Epithelial cell of prostate (primary cell): ENCODE results near the gene RAD9A.

Source experiments
- DNase-seq: peaks from one replicate; pipeline ENCODE4 v3.0.0-alpha.2; 2011; ENCODE audit warnings: low read depth, low spot score
- H3K27ac ChIP-seq: fragments of 450-650 bp; 2 replicates; pipeline ENCODE4 v1.5.1; 2017; ENCODE audit warnings: mild to moderate bottlenecking

RAD9A gene

DNA sequence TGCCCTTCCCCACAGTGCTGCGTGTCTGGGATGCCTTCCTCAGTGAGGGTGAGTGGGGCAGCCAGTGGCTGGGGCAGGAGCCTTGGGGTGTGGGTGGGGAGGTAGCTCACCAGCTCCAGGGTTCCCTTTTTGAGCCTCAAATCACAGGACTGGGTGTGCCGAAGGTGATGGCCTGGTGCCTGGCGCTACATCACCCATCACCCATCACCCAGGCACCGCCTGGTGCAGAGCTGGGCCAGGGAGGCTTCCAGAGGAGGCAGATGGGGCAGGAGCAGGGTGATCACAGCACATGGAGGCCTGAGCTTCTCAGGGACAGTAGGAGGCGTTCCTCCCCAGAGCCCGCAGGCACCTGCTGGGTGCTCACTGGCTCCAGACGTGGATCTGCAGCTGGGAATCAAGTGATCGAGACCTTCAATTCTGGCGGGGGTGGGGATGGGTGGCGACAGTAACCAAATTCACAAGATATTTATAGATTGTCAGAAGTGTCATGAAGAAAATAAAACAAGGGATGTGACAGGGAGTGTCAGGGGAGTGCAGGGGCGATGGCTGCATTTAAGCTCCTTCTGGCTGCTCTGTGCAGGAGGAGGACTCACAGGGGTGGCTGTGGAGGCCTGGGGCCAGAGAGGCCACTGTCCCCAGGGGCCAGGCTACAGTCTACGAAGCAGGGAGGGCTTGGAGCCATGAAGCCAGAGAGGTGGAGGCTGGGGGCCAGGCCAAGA is 15.3 kb downstream of the RAD9A start:
- DNase-seq, result no peak
- no peak overlapping the region for H3K27ac ChIP-seq

DNA sequence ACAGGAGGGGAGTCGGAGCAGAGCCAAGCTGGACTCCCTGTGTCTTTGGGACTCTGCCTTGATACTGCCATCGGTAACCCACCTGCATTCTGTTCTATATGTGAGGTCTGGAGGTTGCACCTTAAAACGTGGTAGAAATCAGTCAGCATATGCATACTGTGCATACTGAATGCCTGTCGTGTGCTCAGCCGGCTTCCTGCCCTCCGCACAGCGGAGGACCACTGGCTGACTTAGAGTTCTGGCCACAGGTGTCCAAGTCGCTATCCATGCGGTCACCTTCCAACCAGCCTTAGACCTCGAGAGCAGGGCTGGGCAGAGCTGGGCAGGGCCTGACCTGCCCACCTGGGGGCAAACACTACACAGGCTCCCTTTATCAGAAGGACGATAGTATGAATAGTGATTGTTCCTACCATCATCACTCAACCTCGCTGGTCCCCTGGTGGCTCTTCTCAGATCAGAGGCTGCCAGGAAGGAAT is 15.9 kb downstream of the RAD9A start:
- DNase-seq, result no peak
- H3K27ac ChIP-seq, result no peak overlapping the region

DNA sequence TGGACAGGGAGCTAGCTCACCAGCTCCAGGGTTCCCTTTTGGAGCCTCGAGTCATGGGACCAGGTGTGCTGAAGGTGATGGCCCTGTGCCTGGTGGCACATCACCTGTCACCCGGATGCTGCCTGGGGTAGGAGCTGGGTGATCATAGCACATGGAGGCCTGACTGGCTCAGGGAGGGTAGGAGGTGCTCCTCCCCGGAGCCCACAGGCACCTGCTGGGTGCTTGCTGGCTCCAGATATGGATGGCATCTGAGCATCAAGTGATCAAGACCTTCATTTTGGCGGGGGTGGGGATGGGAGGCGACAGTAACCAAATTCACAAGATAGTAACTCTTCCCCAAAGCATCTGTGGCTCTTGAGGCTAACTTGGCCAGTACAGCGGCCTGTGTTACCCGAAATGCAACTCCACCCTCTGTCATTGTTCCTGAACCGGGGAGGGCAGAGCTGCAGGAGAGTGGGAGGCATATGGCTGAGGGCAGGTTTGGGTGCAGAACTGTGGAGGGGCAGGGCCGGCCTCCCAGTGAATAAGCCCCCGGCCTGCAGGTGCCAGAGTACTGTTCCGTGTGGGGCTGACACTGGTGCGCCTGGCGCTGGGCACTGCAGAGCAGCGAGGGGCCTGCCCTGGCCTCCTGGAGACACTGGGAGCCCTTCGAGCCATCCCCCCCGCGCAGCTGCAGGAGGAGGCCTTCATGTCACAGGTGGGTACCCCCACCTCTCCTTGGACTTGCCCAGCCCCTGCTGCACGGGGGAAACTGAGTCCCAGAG is 16.8 kb downstream of the RAD9A start:
- H3K27ac ChIP-seq, result no peak overlapping the region
- no peak for DNase-seq

DNA sequence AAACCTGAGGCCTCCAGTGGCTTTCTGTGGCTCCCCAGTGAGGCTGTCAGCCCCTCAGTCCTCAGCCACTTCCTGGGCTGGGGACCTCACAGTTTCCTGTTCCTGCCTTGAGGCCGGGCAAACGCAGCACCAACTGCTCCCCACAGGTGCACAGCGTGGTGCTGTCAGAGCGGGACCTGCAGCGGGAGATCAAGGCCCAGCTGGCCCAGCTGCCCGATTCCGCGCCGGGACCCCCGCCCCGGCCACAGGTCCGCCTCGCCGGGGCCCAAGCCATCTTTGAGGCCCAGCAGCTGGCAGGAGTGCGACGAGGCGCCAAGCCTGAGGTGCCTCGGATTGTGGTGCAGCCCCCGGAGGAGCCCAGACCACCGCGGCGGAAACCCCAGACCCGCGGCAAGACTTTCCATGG is 17.5 kb downstream of the RAD9A start:
- no peak overlapping the region for H3K27ac ChIP-seq

DNA sequence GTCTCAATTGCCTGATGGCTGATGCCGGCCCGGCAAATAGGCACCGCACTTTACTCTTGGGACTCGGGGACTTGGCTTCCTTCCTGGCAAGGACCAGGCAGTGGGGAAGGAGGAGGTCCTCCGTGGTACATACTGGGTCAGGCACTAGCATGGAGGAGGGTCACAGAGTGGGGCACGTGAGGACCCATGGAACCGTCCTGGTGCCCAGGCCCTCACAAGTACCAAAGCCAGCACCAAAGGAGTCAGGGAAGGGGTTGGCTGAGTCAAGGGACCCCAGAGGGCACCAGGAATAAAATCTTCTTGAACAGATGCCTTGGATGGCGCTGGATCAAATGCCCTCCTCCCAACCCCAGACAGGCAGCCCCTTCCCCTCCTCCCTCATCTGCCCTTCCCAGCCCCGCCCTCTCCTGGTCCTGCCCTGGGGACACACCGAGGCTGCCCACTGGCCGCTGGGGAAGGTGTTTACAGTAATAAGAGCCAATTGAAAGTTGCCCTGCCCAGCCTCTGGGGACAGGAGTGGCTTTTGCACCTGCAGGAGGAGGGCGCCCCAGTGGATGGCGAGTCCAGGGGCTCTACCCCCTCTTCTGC is 18.1 kb downstream of the RAD9A start:
- H3K27ac ChIP-seq, result no peak overlapping the region
- DNase-seq, result no peak

More for the DNA sequence above, 17.5 kb downstream of the RAD9A start:
- no peak for DNase-seq

DNA sequence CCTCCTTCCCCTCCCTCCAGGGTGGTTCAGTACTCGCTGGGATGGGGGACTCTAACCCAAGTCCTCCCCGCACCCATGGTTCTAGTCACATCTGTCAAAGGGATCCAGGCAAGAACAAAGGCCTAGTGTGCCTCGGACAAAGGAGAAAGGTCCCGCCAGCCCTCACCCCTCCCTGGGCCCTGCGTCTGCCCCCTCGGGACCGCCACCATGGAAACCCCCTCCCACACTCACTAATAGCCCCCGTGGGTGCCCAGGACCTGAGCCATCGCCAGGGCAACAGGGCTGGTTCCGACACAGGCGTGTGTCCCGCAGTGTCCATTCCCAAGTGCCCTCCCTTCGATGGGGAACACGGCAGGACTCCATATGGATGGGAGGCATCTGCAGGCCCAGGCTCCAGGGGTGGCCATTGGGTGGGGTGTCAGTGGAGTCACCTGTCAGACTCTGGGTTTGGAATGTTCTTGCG is 18.6 kb downstream of the RAD9A start:
- no peak overlapping the region for H3K27ac ChIP-seq
- DNase-seq, result no peak

DNA sequence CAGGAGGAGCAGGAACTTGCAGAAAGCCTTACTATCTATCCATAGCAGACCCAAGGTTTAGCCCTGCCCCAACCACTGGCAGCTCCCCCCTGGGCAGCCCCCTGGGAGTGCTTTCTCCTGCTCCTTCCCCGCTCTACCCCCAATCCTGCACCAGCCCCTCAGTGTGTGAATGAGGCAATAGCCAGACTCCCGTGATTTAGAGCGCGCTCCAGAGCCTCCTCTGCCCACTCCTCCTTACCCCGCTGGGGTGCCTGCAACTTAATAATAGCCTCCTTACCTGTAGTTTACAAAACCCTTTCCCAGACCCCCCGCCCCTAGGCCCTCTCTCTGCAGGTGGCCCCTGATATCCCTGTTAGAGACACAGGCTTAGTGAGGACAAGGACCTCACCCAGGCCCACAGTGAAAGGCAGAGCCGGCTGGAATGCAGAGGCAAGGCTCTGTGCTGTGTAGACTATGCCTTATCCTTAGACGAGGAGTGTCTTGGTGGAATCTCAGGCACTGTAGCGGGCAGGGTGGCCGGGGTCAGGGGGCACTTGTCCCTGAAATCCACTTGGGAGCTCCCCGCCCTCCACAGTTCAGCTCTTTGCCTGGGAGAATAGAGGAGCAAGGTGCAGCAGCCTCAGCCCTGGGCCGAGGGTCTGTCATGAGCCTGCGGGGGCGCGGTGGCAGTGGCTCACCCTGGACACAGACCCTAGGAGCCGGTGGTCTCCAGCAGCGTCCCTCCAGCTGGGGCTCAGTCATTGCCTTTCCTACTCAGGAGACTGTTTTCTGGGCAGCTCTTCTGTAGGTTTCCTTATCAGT is 19.4 kb downstream of the RAD9A start:
- no peak overlapping the region for H3K27ac ChIP-seq
- DNase-seq, result no peak

DNA sequence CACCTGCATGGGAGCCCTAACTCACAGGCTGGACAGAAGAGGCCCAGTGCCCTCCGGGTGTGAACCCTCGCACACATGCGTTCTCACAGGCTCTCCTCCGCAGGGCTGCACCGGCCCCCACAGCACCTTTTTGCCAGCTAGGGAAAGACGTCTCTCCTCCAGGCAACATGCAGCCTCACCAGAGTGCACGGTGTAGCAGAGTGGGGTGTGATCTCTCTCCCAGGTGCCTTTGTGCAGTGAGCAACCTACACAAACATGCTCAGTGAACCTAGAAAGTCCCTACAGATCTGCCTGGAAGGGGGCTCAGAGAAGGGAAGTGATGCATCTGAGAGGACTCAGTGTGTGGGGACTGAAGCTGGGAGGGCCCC is 20.0 kb downstream of the RAD9A start:
- DNase-seq, result no peak
- no peak overlapping the region for H3K27ac ChIP-seq

DNA sequence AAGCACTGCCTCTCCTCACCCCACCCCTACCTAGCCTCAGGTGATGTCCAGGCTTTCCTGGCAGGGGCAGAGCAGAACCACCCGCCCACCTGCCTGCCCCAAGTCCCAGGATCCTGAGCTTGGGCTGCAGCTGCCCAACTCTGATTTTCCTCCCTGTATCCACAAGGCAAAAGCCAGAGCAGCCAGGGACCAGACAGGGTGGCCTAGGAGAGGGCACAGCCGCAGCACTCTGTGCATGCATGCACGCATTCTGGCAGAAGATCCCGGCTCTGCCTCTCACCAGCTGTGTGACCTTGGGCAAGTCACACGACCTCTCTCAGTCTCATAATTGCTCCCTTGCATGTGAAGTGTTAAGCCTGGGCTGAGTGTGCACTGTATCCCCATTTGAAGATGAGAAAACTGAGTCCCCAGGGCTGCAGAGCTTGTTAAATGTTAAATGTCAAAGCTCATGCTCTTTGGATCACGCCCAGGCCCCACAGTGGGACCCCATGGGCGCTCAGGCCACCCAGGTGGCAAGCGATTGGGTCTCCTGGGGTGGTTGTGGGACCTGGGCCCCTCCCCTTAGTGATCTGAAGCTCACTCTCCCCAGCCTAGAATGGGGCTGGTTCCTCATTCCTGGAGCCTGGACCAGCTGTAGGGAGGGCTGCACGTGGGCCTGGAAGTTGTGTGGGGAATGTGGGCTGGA is 20.9 kb downstream of the RAD9A start:
- H3K27ac ChIP-seq, result no peak overlapping the region
- no peak for DNase-seq

DNA sequence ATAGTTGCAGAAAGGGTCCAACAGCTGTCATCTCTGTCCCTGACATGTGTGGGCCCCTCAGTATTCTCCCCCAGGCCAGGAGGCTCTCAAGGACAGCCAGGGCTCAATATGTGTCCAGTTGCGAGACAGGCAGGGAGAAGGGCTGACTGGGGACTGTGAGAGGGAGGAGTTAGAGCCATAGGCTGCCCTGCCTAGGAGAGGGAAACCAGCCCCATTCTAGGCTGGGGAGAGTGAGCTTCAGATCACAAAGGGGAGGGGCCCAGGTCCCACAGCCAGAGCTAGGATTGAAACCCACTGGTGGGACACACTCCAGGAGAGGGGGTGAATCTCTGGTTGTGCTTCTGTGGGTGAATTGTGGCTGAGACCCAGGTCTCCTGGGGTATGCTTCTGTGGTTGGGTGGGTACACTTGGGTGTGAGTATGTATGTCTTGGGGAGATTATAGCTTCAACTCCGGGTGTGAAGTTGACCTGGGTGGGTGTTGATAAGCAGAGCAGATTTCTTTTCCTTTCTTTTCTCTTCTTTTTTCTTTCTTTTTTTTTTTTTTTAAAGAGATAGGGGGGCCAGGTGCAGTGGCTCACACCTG is 21.6 kb downstream of the RAD9A start:
- H3K27ac ChIP-seq, result no peak overlapping the region
- DNase-seq, result no peak

DNA sequence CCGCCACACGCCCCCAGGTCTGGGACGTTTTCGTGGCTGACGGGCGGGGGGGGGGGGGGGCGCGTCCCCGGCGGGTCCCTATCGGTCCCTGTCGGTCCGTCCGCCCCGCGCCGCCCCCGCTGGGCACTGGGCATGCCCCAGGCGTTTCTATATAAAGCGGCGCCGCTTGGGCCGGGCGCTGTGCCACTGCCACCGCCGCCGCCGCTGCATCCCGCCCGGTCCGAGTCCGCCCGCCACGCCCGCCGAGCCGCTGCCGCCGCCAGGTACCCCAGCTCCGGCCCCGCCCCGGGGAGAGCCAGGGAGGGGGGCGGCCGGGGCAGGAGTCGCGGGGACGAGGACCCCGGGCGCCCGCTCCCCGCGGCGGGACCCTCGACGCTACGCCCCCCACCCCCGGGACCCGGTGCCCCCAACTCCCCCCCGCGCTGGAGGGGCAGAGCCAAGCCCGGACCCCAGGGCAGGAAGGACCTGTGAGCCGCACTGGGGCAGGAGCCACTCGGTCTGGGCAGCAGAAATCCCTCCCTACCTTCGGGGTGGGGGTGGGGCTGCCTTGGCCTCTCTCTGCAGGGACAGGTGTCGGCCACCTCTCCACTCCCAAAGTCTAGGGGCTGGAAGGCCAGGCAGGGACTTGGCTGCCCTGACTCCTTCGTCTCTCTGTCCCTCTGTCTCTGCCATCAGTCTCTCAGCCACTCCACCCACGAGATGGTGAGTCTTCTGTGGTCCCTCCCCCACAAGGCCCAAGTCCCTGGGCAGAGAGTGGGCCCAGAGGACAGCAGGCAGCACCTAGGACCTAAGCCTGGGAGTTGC is 23.9 kb downstream of the RAD9A start, which contains the start of gene CARNS1:
Gene CARNS1, plus strand, starts transcription at position 178 of the 804 bp plus-strand sequence. Its CDS starts 522 bp downstream, at position 700.
- no peak for DNase-seq

DNA sequence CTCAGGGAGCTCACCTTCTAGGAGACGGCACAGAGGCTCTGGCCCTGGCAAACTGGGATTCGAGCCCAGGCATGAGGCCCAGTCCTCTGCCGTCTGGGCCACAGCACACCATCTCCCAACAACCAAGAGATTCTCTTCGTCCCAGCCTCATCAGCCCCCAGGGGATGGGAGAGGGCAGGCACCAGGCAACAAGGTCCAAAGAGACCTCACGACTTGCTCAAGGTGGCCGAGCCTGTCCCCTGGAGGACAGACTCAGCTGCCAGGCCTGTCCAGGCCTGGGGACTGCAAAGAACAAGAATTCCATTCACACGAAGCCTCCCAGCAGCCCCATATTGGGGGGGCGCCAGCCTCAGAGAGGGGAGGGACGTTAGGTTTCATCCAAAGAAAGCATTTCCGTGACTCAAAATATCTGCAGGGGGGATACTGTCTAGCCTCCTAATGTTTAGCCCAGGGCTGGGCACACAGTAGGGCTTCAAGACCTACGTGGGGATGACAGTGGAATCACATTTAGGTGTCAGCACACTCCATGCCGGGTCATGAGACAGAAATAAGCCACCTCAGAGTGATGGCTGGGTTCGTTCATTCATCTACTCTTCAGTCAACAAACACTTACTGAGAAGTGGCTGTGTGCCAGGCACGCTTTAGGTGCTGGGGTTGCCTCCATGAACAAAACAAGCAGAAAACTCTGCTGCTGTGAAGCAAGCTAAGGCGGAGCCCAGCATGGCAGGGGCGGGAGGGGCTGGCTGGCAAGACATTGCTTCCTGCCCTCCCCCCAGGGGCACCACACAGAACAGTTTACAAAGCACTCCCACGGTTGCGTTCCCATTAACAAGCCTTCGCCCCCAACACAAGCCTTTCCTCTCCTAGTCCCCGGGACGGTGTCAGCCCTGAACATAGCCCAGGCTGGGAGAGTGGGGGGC is 24.9 kb downstream of the RAD9A start:
- DNase-seq, result no peak
- no peak overlapping the region for H3K27ac ChIP-seq

More for the DNA sequence above, 23.9 kb downstream of the RAD9A start, which contains the start of gene CARNS1:
- H3K27ac ChIP-seq, result no peak within 1 kb of the TSS

DNA sequence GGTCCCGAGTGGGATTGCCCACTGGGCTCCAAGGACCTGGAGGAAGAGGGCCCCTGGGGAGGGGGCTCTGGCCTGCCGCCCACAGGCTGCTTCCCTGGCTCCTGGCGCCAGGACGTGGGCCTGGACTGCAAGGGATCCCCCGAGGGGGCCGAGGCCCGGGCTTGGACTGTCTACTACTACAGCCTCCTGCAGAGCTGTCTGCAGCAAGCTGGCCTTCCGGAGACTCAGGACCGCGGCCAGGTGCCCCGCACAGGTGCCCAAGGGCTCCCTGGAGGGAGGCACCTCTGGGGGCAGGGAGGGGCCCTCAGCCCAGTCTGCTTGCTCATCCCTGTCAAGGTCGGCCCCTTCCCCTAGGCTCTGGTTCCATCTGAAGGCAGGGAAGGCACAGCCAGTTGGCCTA is 25.6 kb downstream of the RAD9A start:
- H3K27ac ChIP-seq, result no peak overlapping the region
- no peak for DNase-seq

DNA sequence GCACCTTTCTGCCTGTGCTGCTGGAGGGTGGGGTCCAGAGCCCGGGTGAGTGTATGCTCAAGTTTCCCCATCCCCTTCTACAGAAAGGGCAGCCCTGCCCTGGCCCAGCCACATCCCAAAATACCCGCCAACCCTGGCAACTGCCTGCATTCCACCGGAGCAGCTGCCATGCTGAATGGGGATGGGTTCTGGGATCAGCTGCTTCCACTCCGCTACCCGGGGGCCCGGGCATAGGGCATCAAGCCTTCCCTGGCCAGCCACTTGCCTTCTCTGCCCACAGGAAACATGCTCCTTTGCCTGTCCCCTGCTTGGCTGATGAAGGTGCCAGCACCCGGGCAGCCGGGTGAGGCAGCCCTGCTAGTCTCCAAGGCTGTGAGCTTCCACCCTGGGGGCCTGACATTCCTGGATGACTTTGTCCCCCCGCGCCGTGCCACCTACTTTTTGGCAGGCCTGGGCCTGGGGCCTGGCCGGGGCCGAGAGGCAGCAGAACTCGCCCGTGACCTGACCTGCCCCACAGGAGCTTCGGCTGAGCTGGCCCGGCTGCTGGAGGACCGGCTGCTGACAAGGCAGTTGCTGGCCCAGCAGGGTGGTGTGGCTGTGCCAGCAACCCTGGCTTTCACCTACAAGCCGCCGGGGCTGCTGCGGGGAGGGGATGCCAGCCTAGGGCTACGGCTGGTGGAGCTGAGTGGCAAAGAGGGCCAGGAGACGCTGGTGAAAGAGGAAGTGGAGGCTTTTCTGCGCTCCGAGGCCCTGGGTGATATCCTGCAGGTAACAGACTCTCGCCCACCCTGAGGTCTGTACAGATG is 26.9 kb downstream of the RAD9A start:
- H3K27ac ChIP-seq, result no peak overlapping the region
- no peak for DNase-seq

DNA sequence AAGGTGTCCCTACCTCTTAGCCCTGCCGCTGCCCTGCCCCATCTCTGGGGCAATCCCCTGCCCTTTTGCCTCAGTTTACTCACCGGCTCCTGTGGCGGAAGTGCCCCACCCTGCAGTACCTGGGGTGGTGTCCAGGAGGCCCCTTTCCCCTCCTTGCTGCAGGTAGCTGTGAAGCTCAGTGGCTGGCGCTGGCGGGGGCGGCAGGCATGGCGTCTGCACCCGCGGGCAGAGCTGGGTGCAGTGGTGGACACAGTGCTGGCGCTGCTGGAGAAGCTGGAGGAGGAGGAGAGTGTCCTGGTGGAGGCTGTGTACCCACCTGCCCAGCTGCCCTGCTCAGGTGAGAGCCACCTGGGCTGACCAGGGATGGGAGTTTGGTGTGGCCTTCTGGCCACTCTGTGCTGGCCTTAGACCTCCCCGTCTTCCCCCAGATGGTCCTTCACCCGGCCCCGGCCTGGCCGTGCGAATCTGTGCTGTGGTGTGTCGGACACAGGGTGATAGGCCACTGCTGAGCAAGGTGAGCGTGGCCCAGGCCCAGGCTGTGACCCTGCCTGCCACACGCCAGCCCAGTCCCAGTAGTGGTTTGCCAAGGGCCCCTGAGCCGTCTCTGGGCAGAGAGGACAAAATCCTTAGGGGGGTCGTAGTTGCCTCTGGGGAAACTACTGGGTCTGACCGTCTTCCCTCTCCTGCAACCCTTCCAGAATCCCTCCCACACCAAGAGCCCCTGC is 27.7 kb downstream of the RAD9A start:
- H3K27ac ChIP-seq, result no peak overlapping the region
- DNase-seq, result no peak

DNA sequence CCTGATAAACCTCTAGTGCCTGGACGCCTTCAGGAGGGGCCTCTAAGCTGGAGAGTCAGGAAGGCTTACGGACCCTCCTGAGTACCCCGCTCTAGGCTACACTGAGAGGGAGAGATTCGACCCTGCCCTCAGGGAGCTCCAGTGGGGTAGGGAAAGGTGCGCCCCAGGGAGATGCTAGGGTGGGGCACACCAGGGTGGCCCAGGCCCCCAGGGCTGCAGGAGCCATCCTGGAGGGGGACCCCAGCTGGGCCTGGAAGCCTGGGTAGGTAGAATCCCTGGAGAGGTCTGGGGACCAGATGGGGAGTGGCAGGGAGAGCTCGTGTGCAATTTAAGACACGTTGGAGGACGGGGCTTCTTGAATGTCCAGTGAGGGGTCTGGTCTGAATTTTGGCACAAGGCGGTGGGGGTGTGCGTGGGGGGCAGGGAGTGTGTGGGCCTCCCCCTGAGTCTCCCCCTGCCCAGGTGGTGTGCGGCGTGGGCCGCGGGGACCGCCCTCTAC is 28.4 kb downstream of the RAD9A start:
- DNase-seq, result no peak
- peak overlapping the region; percentile 38 for H3K27ac ChIP-seq
